Measurements from ENCODE around the gene DDN. TPM values are rescaled to one million over a fixed set of nuclear protein-coding genes. Genes with fewer than 3 reads are reported as not detected.

The DDN gene
- total RNA-seq, 2 experiments from 2014 or later, result 0.72 to 1.2 TPM

DNA sequence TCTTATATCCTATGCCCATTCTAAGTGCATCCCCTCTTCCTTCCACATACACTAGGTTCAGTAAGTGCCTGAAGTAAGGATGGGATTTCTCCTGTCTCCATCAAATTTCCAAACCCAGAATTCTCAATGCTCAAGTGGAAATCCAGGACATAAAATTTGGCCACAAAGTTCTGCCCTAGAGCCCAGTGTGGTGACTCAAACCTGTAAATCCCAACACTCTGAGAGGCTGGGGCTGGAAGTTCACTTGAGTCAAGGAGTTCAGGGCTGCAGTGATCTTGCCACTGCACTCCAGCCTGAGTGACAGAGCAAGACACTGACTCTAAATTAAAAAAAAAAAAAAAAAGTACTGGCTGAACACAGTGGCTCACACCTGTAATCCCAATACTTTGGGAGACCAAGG is 37.4 kb downstream of the DDN start:
- Mint-ChIP-seq H3K36me3 (ENCODE audit: low read depth) (no peaks in the 10 kb centered on the region), H3K27me3 (peaks cover 7% of the 10 kb centered on the region), H3K9me3 (no peaks in the 10 kb centered on the region), H3K4me1 (ENCODE audit: low read depth) (peaks cover 7% of the 10 kb centered on the region), H3K27ac (no peak overlapping the region), H3K4me3 (no peak overlapping the region)
- intact Hi-C loops (cut with micrococcal nuclease), result no loop called here
- ATAC-seq (no peak), DNase-seq (no peak)
- CTCF ChIA-PET, result interaction anchor here (1.9 to 51.8 kb wide), 2 partner anchors 17 to 35 kb away, joined by 5 to 896 read pairs; partner anchors contain the start of gene DDN
- POLR2A ChIA-PET, result interaction anchor here (1.4 to 2.2 kb wide), 2 partner anchors 16 to 27 kb away, joined by 4 to 6 read pairs; partner anchors contain the start of gene WNT1
- TF ChIP-seq, protein P1, sequence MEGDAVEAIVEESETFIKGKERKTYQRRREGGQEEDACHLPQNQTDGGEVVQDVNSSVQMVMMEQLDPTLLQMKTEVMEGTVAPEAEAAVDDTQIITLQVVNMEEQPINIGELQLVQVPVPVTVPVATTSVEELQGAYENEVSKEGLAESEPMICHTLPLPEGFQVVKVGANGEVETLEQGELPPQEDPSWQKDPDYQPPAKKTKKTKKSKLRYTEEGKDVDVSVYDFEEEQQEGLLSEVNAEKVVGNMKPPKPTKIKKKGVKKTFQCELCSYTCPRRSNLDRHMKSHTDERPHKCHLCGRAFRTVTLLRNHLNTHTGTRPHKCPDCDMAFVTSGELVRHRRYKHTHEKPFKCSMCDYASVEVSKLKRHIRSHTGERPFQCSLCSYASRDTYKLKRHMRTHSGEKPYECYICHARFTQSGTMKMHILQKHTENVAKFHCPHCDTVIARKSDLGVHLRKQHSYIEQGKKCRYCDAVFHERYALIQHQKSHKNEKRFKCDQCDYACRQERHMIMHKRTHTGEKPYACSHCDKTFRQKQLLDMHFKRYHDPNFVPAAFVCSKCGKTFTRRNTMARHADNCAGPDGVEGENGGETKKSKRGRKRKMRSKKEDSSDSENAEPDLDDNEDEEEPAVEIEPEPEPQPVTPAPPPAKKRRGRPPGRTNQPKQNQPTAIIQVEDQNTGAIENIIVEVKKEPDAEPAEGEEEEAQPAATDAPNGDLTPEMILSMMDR (IDR thresholded peaks at IDR 0.05), result no peak

DNA sequence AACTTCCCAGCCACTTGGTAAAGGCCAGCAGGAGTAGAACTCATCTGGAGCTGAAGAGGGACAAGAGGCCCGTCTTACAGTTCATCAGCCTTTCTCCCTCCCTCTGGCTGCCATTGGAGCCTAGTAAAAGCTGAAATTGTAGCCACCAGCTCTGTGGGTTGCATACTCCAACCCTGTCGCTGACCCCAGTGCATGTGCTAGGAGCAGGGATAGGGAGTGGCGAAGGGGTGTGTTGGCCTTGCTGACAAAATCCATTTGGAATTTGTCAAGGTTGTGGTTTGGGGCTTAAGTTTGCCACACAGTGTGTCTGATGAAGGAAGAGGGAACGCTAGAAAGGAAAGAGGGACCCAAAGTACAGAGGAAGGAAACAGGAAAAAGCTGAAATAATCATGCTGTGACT is 37.8 kb downstream of the DDN start:
- TF ChIP-seq, protein P1 (IDR thresholded peaks at IDR 0.05), result no peak
- H3K4me3 Mint-ChIP-seq, result no peak overlapping the region
- ChIA-PET CTCF (interaction anchor here (51.8 kb wide), 1 partner anchor 35 kb away, joined by 896 read pairs; the partner anchor contains the start of gene DDN), POLR2A (interaction anchor here (1.4 to 2.2 kb wide), 2 partner anchors 17 to 27 kb away, joined by 4 to 6 read pairs; partner anchors contain the start of gene WNT1)
- intact Hi-C loops (cut with micrococcal nuclease), result no loop called here
- H3K27me3 Mint-ChIP-seq, result peaks cover 7% of the 10 kb centered on the region
- ATAC-seq, result no peak
- peaks cover 10% of the 10 kb centered on the region for H3K4me1 Mint-ChIP-seq (ENCODE audit: low read depth)
- no peaks in the 10 kb centered on the region for H3K9me3 Mint-ChIP-seq
- H3K36me3 Mint-ChIP-seq (ENCODE audit: low read depth), result no peaks in the 10 kb centered on the region
- DNase-seq, result no peak
- H3K27ac Mint-ChIP-seq, result no peak overlapping the region

DNA sequence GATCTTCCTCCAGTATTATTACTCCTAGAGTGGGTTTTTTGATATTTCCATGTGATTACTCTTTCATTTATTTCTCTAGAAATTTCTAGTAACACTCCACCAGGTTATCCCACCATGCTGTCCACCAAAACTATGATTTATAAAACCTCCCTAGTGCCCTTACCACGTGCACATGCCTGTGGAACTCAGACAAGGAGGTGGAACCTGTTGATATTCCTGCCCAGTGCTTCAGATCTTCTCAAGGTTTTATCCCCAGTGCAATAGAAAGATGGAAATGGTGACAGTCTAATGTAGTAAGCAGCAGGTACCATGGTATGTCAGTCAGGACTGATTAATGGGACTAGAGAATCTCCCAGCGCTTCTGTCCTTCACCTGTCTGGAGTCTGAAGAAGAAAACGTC is 38.3 kb downstream of the DDN start:
- ChIA-PET CTCF (interaction anchor here (51.8 kb wide), 1 partner anchor 36 kb away, joined by 896 read pairs; the partner anchor contains the start of gene DDN), POLR2A (interaction anchor here (2.2 kb wide), 1 partner anchor 17 kb away, joined by 6 read pairs; the partner anchor contains the start of gene WNT1)
- Mint-ChIP-seq H3K4me3 (no peak overlapping the region), H3K27ac (no peak overlapping the region), H3K9me3 (no peaks in the 10 kb centered on the region), H3K27me3 (peaks cover 7% of the 10 kb centered on the region), H3K36me3 (ENCODE audit: low read depth) (no peaks in the 10 kb centered on the region), H3K4me1 (ENCODE audit: low read depth) (peaks cover 15% of the 10 kb centered on the region)
- TF ChIP-seq, protein P1 (IDR thresholded peaks at IDR 0.05), result no peak
- DNase-seq, result no peak
- no peak for ATAC-seq
- intact Hi-C loops (cut with micrococcal nuclease), result no loop called here

DNA sequence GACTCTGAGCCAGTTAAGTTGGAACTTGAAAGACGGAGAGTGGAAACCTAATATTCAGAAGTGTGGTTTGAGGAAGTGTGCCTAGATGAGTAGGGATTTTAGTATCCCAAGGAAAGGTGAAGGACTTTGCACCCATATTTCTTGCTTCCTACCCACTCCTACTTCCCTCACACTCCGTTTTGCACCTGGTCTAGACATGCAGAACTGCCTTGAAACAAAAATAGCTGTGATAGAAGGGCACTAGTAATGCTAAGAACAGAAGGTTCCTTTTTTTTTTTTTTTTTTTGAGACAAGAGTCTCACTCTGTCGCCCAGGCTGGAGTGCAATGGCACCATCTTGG is 41.2 kb downstream of the DDN start:
- intact Hi-C loops (cut with micrococcal nuclease), result no loop called here
- Mint-ChIP-seq H3K9me3 (no peaks in the 10 kb centered on the region), H3K27me3 (peaks cover 7% of the 10 kb centered on the region), H3K4me1 (ENCODE audit: low read depth) (peaks cover 25% of the 10 kb centered on the region), H3K4me3 (peak overlapping the region; percentile 96), H3K27ac (no peak overlapping the region), H3K36me3 (ENCODE audit: low read depth) (peaks cover 1% of the 10 kb centered on the region)
- TF ChIP-seq, protein P1 (IDR thresholded peaks at IDR 0.05), result no peak
- ChIA-PET CTCF (interaction anchor here (0.9 to 51.8 kb wide), 15 partner anchors 11 to 130 kb away, joined by 3 to 896 read pairs (median 5); partner anchors contain the start of genes DDN, RHEBL1, WNT1 and WNT10B), POLR2A (interaction anchor here (0.7 to 2.0 kb wide), 8 partner anchors 10 to 173 kb away, joined by 3 to 14 read pairs (median 4); partner anchors contain the start of genes FKBP11 and TUBA1B)
- no peak for DNase-seq
- ATAC-seq, result no peak

Measured in activated CD8-positive, alpha-beta T cell treated with anti-CD3 and anti-CD28 coated beads for 36 hours (primary cell).